HG03354 (cell line): Measurements from ENCODE around the gene TBC1D9B.

Experiments
- ATAC-seq: cut with Tn5 transposase; IDR thresholded peaks from one replicate; pipeline ENCODE4 v1.9.1; 2021; ENCODE audit warnings: mild to moderate bottlenecking; ENCODE audit not compliant: unreplicated experiment, poor library complexity, severe bottlenecking

The TBC1D9B gene

GRCh38 chr5:179909224-179909623 lies 1.5 kb upstream of the TBC1D9B start:
- no peak for ATAC-seq

- no peak for ATAC-seq
These were observed 831 bp upstream of the TBC1D9B start for GRCh38 chr5:179908528-179908927.

GRCh38 chr5:179906795-179907555 lies 722 bp downstream of the TBC1D9B start:
- ATAC-seq: peak; percentile 44

- no peak for ATAC-seq
These were observed 1.4 kb downstream of the TBC1D9B start for GRCh38 chr5:179906294-179906794.

- ATAC-seq: no peak
These were observed 2.5 kb downstream of the TBC1D9B start for GRCh38 chr5:179905161-179905560.

- ATAC-seq: no peak
These were observed 3.1 kb downstream of the TBC1D9B start for GRCh38 chr5:179904463-179905160.

- no peak for ATAC-seq
These were observed 4.9 kb downstream of the TBC1D9B start for GRCh38 chr5:179902763-179903158.

- ATAC-seq: no peak
These were observed 5.6 kb downstream of the TBC1D9B start for GRCh38 chr5:179901915-179902762.

- no peak for ATAC-seq
These were observed 6.2 kb downstream of the TBC1D9B start for GRCh38 chr5:179901462-179901861.

GRCh38 chr5:179900711-179901110 lies 7.0 kb downstream of the TBC1D9B start:
- no peak for ATAC-seq

- no peak for ATAC-seq
These were observed 7.5 kb downstream of the TBC1D9B start for GRCh38 chr5:179900206-179900605.

- ATAC-seq: no peak
These were observed 11.8 kb downstream of the TBC1D9B start for GRCh38 chr5:179895861-179896260.

- no peak for ATAC-seq
These were observed 13.5 kb downstream of the TBC1D9B start for GRCh38 chr5:179893958-179894895.

GRCh38 chr5:179893076-179893957 lies 14.4 kb downstream of the TBC1D9B start:
- ATAC-seq: no peak

GRCh38 chr5:179892255-179892654 lies 15.4 kb downstream of the TBC1D9B start:
- no peak for ATAC-seq

GRCh38 chr5:179890751-179891682 lies 16.7 kb downstream of the TBC1D9B start:
- no peak for ATAC-seq

GRCh38 chr5:179889885-179890284 lies 17.8 kb downstream of the TBC1D9B start:
- ATAC-seq: no peak
